MCF 10A (cell line): ENCODE data around the gene CARD9. TPM values are rescaled to one million over a fixed set of nuclear protein-coding genes. Genes with fewer than 3 reads are reported as not detected.

Experiments
- BruUV-seq: library from RNA; stranded (reverse); fragments of 400-500 nt; replicated peaks from 2 replicates; lab custom pipeline; 2021; lab: Mats Ljungman, UMichigan
- CTCF ChIA-PET: fragments of 300-600 bp; sonication (Branson Sonifier 250); formaldehyde crosslinking; extraction: SDS; loops from one replicate; lab custom pipeline; 2021; ENCODE audit warnings: antibody characterized with exemption, inconsistent platforms; lab: Yijun Ruan, JAX
- POLR2A ChIA-PET: fragments of 300-600, 350-650 bp; sonication (Branson Sonifier 250); formaldehyde crosslinking; extraction: SDS; loops from one replicate; lab custom pipeline; 2020; ENCODE audit warnings: antibody characterized with exemption, inconsistent platforms; lab: Yijun Ruan, JAX
- DNase-seq: peaks from one replicate; pipeline ENCODE4 v3.0.0-alpha.2; 2018; ENCODE audit not compliant: unreplicated experiment
- H3K27ac Mint-ChIP-seq: one replicate; pipeline ENCODE4 v1.8.0; 2022; ENCODE audit warnings: mild to moderate bottlenecking, low read depth, mixed read lengths; ENCODE audit not compliant: unreplicated experiment
- H3K27me3 Mint-ChIP-seq: one replicate; pipeline ENCODE4 v1.8.0; 2022; ENCODE audit warnings: mixed read lengths; ENCODE audit not compliant: insufficient read depth, unreplicated experiment
- H3K36me3 Mint-ChIP-seq: one replicate; pipeline ENCODE4 v1.8.0; 2022; ENCODE audit warnings: mild to moderate bottlenecking, moderate library complexity, mixed read lengths; ENCODE audit not compliant: insufficient read depth, unreplicated experiment
- H3K4me1 Mint-ChIP-seq: one replicate; pipeline ENCODE4 v1.8.0; 2022; ENCODE audit warnings: mixed read lengths; ENCODE audit not compliant: insufficient read depth, unreplicated experiment
- H3K4me3 Mint-ChIP-seq: one replicate; pipeline ENCODE4 v1.8.0; 2022; ENCODE audit warnings: mild to moderate bottlenecking, moderate library complexity, mixed read lengths; ENCODE audit not compliant: unreplicated experiment
- H3K9me3 Mint-ChIP-seq: one replicate; pipeline ENCODE4 v1.8.0; 2022; ENCODE audit warnings: mixed read lengths; ENCODE audit not compliant: unreplicated experiment
- intact Hi-C: fragments of 100-400 bp; cut with micrococcal nuclease; formaldehyde crosslinking; loops from 2 replicates; pipeline ENCODE4 v1.14.1; 2022
- total RNA-seq: library from RNA; stranded (reverse); gene quantifications from 2 replicates; pipeline ENCODE4 v1.2.3, GENCODE V29; 2022
- TF ChIP-seq, protein P1 (sequence below): fragments of 200-600 bp; IDR thresholded peaks from one replicate; pipeline ENCODE4 v1.8.0; 2022; ENCODE audit warnings: antibody characterized with exemption, mild to moderate bottlenecking; ENCODE audit not compliant: unreplicated experiment

CARD9 gene
- total RNA-seq, 1 experiment from 2014 or later = 0.33 TPM

DNA sequence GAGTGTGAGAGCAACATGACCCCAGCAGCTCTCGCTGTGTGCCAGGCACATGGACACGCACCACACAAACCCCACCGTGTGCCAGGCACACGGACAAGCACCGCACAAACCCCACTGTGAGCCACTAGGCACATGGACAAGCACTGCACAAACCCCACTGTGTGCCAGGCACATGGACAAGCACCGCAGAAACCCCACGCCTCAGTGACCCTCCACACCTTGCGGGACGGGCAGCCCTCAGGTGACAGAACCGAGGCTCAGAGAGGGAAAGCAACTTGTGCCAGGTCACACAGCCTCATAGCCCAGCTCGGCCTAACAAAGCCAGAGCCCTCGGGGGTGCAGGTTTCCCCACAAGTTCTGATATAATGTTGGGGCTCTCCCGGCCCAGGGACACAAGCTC, 48.1 kb downstream of the CARD9 start:
- Mint-ChIP-seq H3K36me3 (no peaks in the 10 kb centered on the region), H3K9me3 (no peaks in the 10 kb centered on the region), H3K27ac (no peak overlapping the region), H3K27me3 (no peaks in the 10 kb centered on the region), H3K4me3 (no peak overlapping the region), H3K4me1 (no peaks in the 10 kb centered on the region)
- BruUV-seq = no TSS peak
- CTCF ChIA-PET = interaction anchor here (0.6 to 0.9 kb wide), 3 partner anchors 11 to 48 kb away, joined by 3 to 4 read pairs (median 3); no protein-coding TSS in a partner anchor
- TF ChIP-seq, protein P1, sequence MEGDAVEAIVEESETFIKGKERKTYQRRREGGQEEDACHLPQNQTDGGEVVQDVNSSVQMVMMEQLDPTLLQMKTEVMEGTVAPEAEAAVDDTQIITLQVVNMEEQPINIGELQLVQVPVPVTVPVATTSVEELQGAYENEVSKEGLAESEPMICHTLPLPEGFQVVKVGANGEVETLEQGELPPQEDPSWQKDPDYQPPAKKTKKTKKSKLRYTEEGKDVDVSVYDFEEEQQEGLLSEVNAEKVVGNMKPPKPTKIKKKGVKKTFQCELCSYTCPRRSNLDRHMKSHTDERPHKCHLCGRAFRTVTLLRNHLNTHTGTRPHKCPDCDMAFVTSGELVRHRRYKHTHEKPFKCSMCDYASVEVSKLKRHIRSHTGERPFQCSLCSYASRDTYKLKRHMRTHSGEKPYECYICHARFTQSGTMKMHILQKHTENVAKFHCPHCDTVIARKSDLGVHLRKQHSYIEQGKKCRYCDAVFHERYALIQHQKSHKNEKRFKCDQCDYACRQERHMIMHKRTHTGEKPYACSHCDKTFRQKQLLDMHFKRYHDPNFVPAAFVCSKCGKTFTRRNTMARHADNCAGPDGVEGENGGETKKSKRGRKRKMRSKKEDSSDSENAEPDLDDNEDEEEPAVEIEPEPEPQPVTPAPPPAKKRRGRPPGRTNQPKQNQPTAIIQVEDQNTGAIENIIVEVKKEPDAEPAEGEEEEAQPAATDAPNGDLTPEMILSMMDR = no peak
- DNase-seq = no peak
- intact Hi-C loops = no loop called here
- POLR2A ChIA-PET = interaction anchor here (0.6 to 1.3 kb wide), 2 partner anchors 38 to 48 kb away, joined by 4 read pairs; partner anchors contain the start of gene DNLZ

DNA sequence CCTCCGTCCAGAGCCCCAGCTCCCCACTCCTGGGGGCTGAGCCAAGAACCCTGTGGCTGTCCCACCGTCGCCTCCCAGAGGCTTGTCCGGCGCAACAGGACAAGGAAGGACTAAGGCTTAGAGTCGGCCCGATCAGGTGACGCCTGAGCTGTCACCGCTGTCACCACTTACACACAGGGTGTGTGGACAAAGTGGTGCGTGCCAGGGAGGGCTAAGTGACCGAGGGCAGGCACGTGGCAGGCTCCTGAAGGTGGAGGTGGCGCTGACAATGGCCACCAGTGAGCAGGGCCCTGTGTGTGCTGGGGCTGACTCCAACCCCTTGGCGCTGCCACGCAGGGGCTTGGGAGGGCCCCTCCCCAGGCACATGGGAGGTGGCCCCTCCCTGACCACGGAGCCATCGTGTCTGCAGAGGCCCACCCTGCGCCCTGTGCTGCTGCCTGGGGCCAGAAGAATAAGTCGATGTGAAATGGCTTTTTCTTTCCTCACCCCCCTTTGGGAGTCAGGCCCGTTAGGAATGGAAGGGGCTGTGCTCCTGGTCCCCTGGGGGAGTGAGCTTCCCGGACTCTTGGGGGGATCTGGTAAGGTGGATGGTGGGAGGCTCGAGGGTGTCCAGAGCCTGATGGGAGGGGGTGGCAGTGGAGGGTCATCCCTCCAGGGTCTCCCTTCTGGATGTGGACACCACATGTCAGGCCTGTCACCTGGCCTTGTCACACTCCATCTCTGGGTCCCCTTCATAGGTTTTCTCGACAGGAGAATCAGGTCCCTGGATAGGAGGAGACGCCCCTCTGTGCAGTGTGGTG, 48.8 kb downstream of the CARD9 start:
- no peaks in the 10 kb centered on the region for H3K4me1 Mint-ChIP-seq
- TF ChIP-seq, protein P1 = no peak
- H3K9me3 Mint-ChIP-seq = no peaks in the 10 kb centered on the region
- ChIA-PET POLR2A (interaction anchor here (0.6 kb wide), 2 partner anchors 48 to 163 kb away, joined by 3 to 4 read pairs; no protein-coding TSS in a partner anchor), CTCF (interaction anchor here (0.7 to 1.1 kb wide), 5 partner anchors 10 to 139 kb away, joined by 3 read pairs; no protein-coding TSS in a partner anchor)
- H3K27me3 Mint-ChIP-seq = no peaks in the 10 kb centered on the region
- H3K36me3 Mint-ChIP-seq = no peaks in the 10 kb centered on the region
- intact Hi-C loops = no loop called here
- no peak for DNase-seq
- no peak overlapping the region for H3K4me3 Mint-ChIP-seq
- no TSS peak for BruUV-seq
- H3K27ac Mint-ChIP-seq = no peak overlapping the region

DNA sequence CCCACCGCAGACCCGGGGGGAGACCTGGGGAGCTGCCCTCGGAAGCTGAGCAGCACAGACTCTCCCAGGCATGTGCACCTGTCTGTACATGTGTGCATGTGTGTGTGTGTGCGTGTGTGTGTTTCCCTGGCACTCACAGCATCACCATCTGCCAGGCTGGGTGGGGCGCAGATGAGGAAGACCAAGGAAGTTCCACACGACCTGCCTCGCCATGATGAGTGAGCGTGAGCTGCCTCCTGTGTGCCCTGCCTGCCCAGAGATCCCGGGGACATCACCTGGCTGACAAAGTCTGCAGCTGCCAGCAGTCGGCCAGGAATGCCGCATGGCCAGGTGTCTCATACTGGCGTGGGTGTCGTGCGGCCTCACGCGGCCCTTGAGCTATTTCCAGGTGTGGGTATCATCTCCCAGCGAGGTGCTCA, 50.1 kb downstream of the CARD9 start:
- Mint-ChIP-seq H3K9me3 (no peaks in the 10 kb centered on the region), H3K4me3 (no peak overlapping the region), H3K4me1 (no peaks in the 10 kb centered on the region), H3K27me3 (no peaks in the 10 kb centered on the region), H3K27ac (no peak overlapping the region), H3K36me3 (no peaks in the 10 kb centered on the region)
- BruUV-seq = no TSS peak
- no peak for DNase-seq
- TF ChIP-seq, protein P1 = no peak
- CTCF ChIA-PET = interaction anchor here (0.6 to 1.1 kb wide), 4 partner anchors 12 to 757 kb away, joined by 3 to 5 read pairs (median 3); no protein-coding TSS in a partner anchor
- intact Hi-C loops = no loop called here
- POLR2A ChIA-PET = interaction anchor here (0.7 kb wide), 1 partner anchor 115 kb away, joined by 4 read pairs; no protein-coding TSS in a partner anchor

DNA sequence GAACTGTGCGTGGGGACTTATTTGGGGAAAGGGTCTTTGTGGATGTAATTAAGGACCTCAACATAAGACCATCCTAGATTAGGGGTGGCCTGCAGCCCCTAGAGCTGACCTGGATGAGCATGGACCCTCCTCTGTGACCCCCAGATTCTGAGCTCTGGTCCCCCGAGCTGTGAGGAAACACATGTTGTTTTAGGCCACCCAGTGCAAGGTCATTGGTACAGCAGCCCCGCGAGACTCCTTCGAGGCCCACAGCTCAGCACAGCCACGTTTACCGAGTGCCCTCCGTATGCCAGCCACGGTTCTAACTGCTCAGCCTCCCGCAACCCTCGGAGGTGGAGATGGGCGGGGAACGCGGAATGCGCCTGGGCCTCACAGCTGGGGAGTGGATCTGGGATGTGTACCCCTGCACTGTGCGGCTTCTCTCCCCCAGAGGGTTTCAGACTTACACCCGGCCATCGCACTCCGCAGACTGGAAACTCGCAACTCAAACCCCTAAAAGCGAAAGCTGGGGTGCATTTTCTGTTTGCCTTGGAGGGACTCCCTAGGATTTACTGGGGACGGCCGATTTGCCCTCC, 50.6 kb downstream of the CARD9 start:
- Mint-ChIP-seq H3K27ac (no peak overlapping the region), H3K9me3 (no peaks in the 10 kb centered on the region), H3K4me3 (no peak overlapping the region), H3K27me3 (no peaks in the 10 kb centered on the region), H3K36me3 (no peaks in the 10 kb centered on the region), H3K4me1 (no peaks in the 10 kb centered on the region)
- CTCF ChIA-PET = interaction anchor here (0.6 to 0.8 kb wide), 3 partner anchors 60 to 757 kb away, joined by 3 to 5 read pairs (median 3); no protein-coding TSS in a partner anchor
- DNase-seq = no peak
- POLR2A ChIA-PET = no interaction called here
- intact Hi-C loops = no loop called here
- TF ChIP-seq, protein P1 = no peak
- BruUV-seq = no TSS peak
